OCI-LY3 (cell line): ENCODE data around the gene WNT2.

Experiments used
- H2AFZ ChIP-seq: fragments of 200-600, 300-600 bp; shearing (Covaris generic); 2 replicates; pipeline ENCODE4 v1.6.0; 2014; ENCODE audit warnings: antibody characterized with exemption, low read depth, low read length
- H3K27ac ChIP-seq: fragments of 200-600, 300-600 bp; sonication (generic); 2 replicates; pipeline ENCODE4 v1.5.1; 2014; ENCODE audit warnings: mild to moderate bottlenecking, low read length, moderate library complexity, mixed read lengths
- H3K27me3 ChIP-seq: fragments of 200-600, 300-600 bp; sonication (generic); 2 replicates; pipeline ENCODE4 v1.6.1; 2014; ENCODE audit warnings: low read depth, low read length, mixed read lengths
- H3K36me3 ChIP-seq: fragments of 200-600, 300-600 bp; sonication (generic); replicated peaks from 2 replicates; pipeline ENCODE3; 2014; ENCODE audit warnings: low read depth, low read length, mixed read lengths
- H3K4me1 ChIP-seq: fragments of 300-600, 200-600 bp; sonication (generic); 2 replicates; pipeline ENCODE4 v1.6.1; 2014; ENCODE audit warnings: low read length, mixed read lengths
- H3K4me2 ChIP-seq: fragments of 200-600, 300-600 bp; sonication (generic); 2 replicates; pipeline ENCODE4 v1.6.1; 2014; ENCODE audit warnings: low read length, mixed read lengths
- H3K4me3 ChIP-seq: fragments of 300-600, 200-600 bp; sonication (generic); 2 replicates; pipeline ENCODE4 v1.5.1; 2014; ENCODE audit warnings: antibody characterized with exemption, mild to moderate bottlenecking, low read length, moderate library complexity
- H3K79me2 ChIP-seq: fragments of 300-600, 200-600 bp; shearing (Covaris generic); 2 replicates; pipeline ENCODE4 v1.6.1; 2014; ENCODE audit warnings: mild to moderate bottlenecking, low read length, mixed read lengths
- H3K9ac ChIP-seq: fragments of 300-600, 200-600 bp; shearing (Covaris generic); 2 replicates; pipeline ENCODE4 v1.6.0; 2014; ENCODE audit warnings: mild to moderate bottlenecking, low read length, moderate library complexity
- H3K9me3 ChIP-seq: fragments of 200-600, 300-600 bp; shearing (Covaris generic); 2 replicates; pipeline ENCODE4 v1.6.1; 2014; ENCODE audit warnings: low read length, mixed read lengths; ENCODE audit not compliant: insufficient read depth
- H4K20me1 ChIP-seq: fragments of 200-600, 300-600 bp; sonication (generic); 2 replicates; pipeline ENCODE4 v1.6.1; 2016; ENCODE audit warnings: low read length, mixed read lengths; ENCODE audit not compliant: insufficient read depth
- CTCF ChIP-seq: fragments of 200-600, 300-600 bp; sonication (generic); IDR thresholded peaks from 2 replicates; pipeline ENCODE4 v1.5.1; 2014; ENCODE audit warnings: antibody characterized with exemption, low read length, low read depth
- EZH2phosphoT487 ChIP-seq: fragments of 200-600 bp; shearing (Covaris generic); IDR thresholded peaks from 2 replicates; pipeline ENCODE4 v1.6.1; 2018; ENCODE audit warnings: antibody characterized with exemption, mixed run types, low read depth

The WNT2 gene

GRCh38 chr7:117273814-117274225, 49.0 kb downstream of the WNT2 start:
- no peak overlapping the region for H3K4me2 ChIP-seq
- no peaks in the 10 kb centered on the region for H3K4me1 ChIP-seq
- no peak overlapping the region for H3K4me3 ChIP-seq
- H2AFZ ChIP-seq, result no peak overlapping the region
- H3K27ac ChIP-seq, result no peak overlapping the region
- no peaks in the 10 kb centered on the region for H4K20me1 ChIP-seq
- H3K79me2 ChIP-seq, result no peaks in the 10 kb centered on the region
- H3K9me3 ChIP-seq, result no peaks in the 10 kb centered on the region
- no peak overlapping the region for H3K9ac ChIP-seq
- 0 out of 2 replicates have a peak, but pooled peaks cover 2% of the 10 kb centered on the region for H3K27me3 ChIP-seq
- no peaks in the 10 kb centered on the region for H3K36me3 ChIP-seq
- no peak for TF ChIP-seq CTCF
- no peak for TF ChIP-seq EZH2phosphoT487

- H4K20me1 ChIP-seq, result no peaks in the 10 kb centered on the region
- no peak overlapping the region for H3K27ac ChIP-seq
- no peaks in the 10 kb centered on the region for H3K4me1 ChIP-seq
- TF ChIP-seq CTCF, result no peak
- no peak for TF ChIP-seq EZH2phosphoT487
- no peaks in the 10 kb centered on the region for H3K36me3 ChIP-seq
- no peaks in the 10 kb centered on the region for H3K9me3 ChIP-seq
- H3K4me2 ChIP-seq, result no peak overlapping the region
- H3K27me3 ChIP-seq, result 0 out of 2 replicates have a peak, but pooled peaks cover 2% of the 10 kb centered on the region
- H3K9ac ChIP-seq, result no peak overlapping the region
- H3K4me3 ChIP-seq, result no peak overlapping the region
- H3K79me2 ChIP-seq, result no peaks in the 10 kb centered on the region
- H2AFZ ChIP-seq, result no peak overlapping the region
Measured at GRCh38 chr7:117273325-117273724, 49.5 kb downstream of the WNT2 start.

GRCh38 chr7:117272017-117272759, 50.7 kb downstream of the WNT2 start:
- Histone ChIP-seq H3K27me3 (0 out of 2 replicates have a peak, but pooled peaks cover 2% of the 10 kb centered on the region), H3K79me2 (no peaks in the 10 kb centered on the region), H3K4me2 (no peak overlapping the region), H3K4me3 (no peak overlapping the region), H3K4me1 (no peaks in the 10 kb centered on the region), H3K36me3 (no peaks in the 10 kb centered on the region), H3K9ac (no peak overlapping the region), H4K20me1 (no peaks in the 10 kb centered on the region), H2AFZ (no peak overlapping the region), H3K27ac (no peak overlapping the region), H3K9me3 (no peaks in the 10 kb centered on the region)
- TF ChIP-seq EZH2phosphoT487 (no peak), CTCF (no peak)

- Histone ChIP-seq H3K9me3 (no peaks in the 10 kb centered on the region), H3K27ac (no peak overlapping the region), H3K9ac (no peak overlapping the region), H3K36me3 (no peaks in the 10 kb centered on the region), H3K4me2 (no peak overlapping the region), H4K20me1 (no peaks in the 10 kb centered on the region), H3K79me2 (no peaks in the 10 kb centered on the region), H2AFZ (no peak overlapping the region), H3K4me3 (no peak overlapping the region), H3K27me3 (0 out of 2 replicates have a peak, but pooled peaks cover 2% of the 10 kb centered on the region), H3K4me1 (no peaks in the 10 kb centered on the region)
- TF ChIP-seq CTCF (no peak), EZH2phosphoT487 (no peak)
Measured at GRCh38 chr7:117271566-117271965, 51.3 kb downstream of the WNT2 start.
